Hepatocyte (in vitro differentiated cells): Measurements from ENCODE around the gene ZNF888. TPM values are rescaled to one million over a fixed set of nuclear protein-coding genes. Genes with fewer than 3 reads are reported as not detected.

Experiments used
- DNase-seq: peaks from one replicate; pipeline ENCODE4 v3.0.0-alpha.2; 2016; ENCODE audit warnings: low spot score
- H2AFZ ChIP-seq: fragments of 200-600 bp; sonication (generic); 2 replicates; pipeline ENCODE4 v1.6.0; 2016; ENCODE audit warnings: antibody characterized with exemption, mild to moderate bottlenecking
- H3K27ac ChIP-seq: fragments of 200-600 bp; sonication (generic); 2 replicates; pipeline ENCODE4 v1.5.1; 2016; ENCODE audit warnings: mild to moderate bottlenecking
- H3K27me3 ChIP-seq: fragments of 200-600 bp; sonication (generic); 2 replicates; pipeline ENCODE4 v1.6.1; 2016
- H3K36me3 ChIP-seq: fragments of 200-600 bp; sonication (generic); replicated peaks from 2 replicates; pipeline ENCODE4 v1.5.1; 2016; ENCODE audit warnings: low read depth; ENCODE audit not compliant: insufficient read depth
- H3K4me1 ChIP-seq: fragments of 200-600 bp; sonication (generic); 2 replicates; pipeline ENCODE4 v1.5.1; 2016; ENCODE audit warnings: mild to moderate bottlenecking, moderate library complexity; ENCODE audit not compliant: insufficient read depth
- H3K4me2 ChIP-seq: fragments of 200-600 bp; sonication (generic); 2 replicates; pipeline ENCODE4 v1.6.0; 2016
- H3K4me3 ChIP-seq: fragments of 200-600 bp; sonication (generic); 2 replicates; pipeline ENCODE4 v1.5.1; 2016; ENCODE audit warnings: mild to moderate bottlenecking
- H3K79me2 ChIP-seq: fragments of 200-600 bp; sonication (generic); 2 replicates; pipeline ENCODE4 v1.6.0; 2017; ENCODE audit warnings: mild to moderate bottlenecking
- H3K9me2 ChIP-seq: fragments of 200-600 bp; sonication (generic); replicated peaks from 2 replicates; pipeline ENCODE4 v1.6.0; 2017; ENCODE audit warnings: mild to moderate bottlenecking; ENCODE audit not compliant: insufficient read depth
- H3K9me3 ChIP-seq: fragments of 200-600 bp; sonication (generic); 2 replicates; pipeline ENCODE4 v1.5.1; 2016; ENCODE audit warnings: low read depth, mild to moderate bottlenecking
- H4K20me1 ChIP-seq: fragments of 200-600 bp; sonication (generic); 2 replicates; pipeline ENCODE4 v1.6.0; 2016; ENCODE audit warnings: mild to moderate bottlenecking; ENCODE audit not compliant: insufficient read depth, poor library complexity, severe bottlenecking
- EZH2 ChIP-seq: fragments of 200-600 bp; sonication (generic); IDR thresholded peaks from 2 replicates; pipeline ENCODE4 v1.6.1; 2016; ENCODE audit warnings: antibody characterized with exemption, mild to moderate bottlenecking, borderline replicate concordance
- EZH2phosphoT487 ChIP-seq: fragments of 200-600 bp; sonication (generic); IDR thresholded peaks from one replicate; pipeline ENCODE4 v1.6.1; 2018; ENCODE audit warnings: antibody characterized with exemption, mild to moderate bottlenecking, low read depth, moderate library complexity; ENCODE audit not compliant: unreplicated experiment, severe bottlenecking
- WGBS: methylation state at CpG from one replicate; pipeline ENCODE4 v1.1.6; 2016; ENCODE audit warnings: low lambda C conversion rate; ENCODE audit errors: missing lambda C conversion rate; 5-methylcytosine and 5-hydroxymethylcytosine counted together
- polyA plus RNA-seq: library from polyadenylated mRNA; unstranded; fragments of >200 nt; fragmentation: Nextera tagmentation; extraction: Ambion mirVana; gene quantifications from 2 replicates; pipeline ENCODE4 v1.2.1, GENCODE V29; 2016
- total RNA-seq: library from RNA; depleted of rRNA; stranded (reverse); fragments of >200 nt; gene quantifications from 2 replicates; pipeline ENCODE4 v1.2.3, GENCODE V29; 2014
- TF ChIP-seq, protein P1 (sequence below): fragments of 200-600 bp; sonication (generic); IDR thresholded peaks from 2 replicates; pipeline ENCODE4 v1.5.1; 2016; ENCODE audit warnings: antibody characterized with exemption, mild to moderate bottlenecking; ENCODE audit not compliant: poor library complexity

Gene ZNF888
- total RNA-seq (5.5 and 9.3 TPM in 2 replicates), polyA plus RNA-seq (1.2 and 4.8 TPM in 2 replicates)

DNA sequence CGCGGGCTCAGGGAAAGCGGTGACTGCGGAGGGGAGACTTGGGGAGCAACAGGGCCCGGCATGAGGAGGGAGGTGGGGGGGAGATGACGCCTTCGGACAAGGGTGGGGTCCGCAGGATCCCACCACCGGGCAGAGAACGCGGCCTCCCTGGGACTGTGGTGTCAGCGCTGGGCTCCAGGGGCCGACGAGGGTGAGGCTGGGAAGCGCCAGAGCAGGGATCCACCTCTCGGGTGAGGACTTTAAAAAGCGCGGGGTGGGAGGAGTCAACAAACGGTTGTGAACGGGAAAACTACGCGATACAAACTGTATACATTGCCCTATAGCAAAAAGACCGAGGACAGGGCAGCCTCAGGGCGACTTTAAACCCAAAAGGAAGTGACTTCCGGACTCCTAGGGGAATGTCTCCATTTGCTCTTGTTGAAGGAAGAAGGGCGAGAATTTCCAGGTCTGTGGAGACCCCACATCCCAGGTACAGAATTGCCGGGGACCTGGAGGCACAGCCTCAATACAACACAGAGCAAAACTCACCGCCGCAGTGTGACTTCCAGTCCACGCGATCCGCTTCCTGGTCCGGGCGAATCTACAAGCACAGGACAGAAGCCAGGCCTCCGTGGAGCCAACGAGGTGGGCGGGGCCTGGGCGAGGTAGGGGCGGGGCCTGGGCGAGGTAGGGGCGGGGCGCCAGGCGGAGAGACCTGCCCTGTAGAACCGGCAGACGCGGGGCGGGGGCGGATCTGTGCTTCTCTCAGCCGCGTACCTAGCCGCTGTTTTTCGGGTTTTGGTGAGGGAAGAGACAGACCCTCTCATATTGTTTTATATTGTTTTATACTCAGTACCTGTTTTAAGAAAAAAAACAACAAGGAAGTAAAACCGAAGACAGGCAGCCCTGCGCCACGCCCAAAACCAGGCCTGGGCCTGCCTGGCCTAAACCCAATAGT, at the start of gene ZNF888:
Gene ZNF888, minus strand, starts transcription at position 588 of the 937 bp plus-strand sequence. CDS start 5,555 bp downstream, outside the sequence.
- Histone ChIP-seq H4K20me1 (no peaks in the 10 kb centered on the region), H3K9me3 (no peaks in the 10 kb centered on the region), H3K27me3 (no peaks in the 10 kb centered on the region), H3K4me3 (peak within 1 kb of the TSS; percentile 75), H3K4me2 (peak within 1 kb of the TSS; percentile 99), H3K9me2 (no peaks in the 10 kb centered on the region), H3K4me1 (peaks cover 12% of the 10 kb centered on the region), H2AFZ (peak within 1 kb of the TSS; percentile 95), H3K79me2 (peaks cover 12% of the 10 kb centered on the region), H3K36me3 (no peaks in the 10 kb centered on the region), H3K27ac (peak within 1 kb of the TSS; percentile 99)
- 4% methylated on average over 41 of the region's 55 CpGs for WGBS
- TF ChIP-seq EZH2phosphoT487, result no peak
- TF ChIP-seq, protein P1, sequence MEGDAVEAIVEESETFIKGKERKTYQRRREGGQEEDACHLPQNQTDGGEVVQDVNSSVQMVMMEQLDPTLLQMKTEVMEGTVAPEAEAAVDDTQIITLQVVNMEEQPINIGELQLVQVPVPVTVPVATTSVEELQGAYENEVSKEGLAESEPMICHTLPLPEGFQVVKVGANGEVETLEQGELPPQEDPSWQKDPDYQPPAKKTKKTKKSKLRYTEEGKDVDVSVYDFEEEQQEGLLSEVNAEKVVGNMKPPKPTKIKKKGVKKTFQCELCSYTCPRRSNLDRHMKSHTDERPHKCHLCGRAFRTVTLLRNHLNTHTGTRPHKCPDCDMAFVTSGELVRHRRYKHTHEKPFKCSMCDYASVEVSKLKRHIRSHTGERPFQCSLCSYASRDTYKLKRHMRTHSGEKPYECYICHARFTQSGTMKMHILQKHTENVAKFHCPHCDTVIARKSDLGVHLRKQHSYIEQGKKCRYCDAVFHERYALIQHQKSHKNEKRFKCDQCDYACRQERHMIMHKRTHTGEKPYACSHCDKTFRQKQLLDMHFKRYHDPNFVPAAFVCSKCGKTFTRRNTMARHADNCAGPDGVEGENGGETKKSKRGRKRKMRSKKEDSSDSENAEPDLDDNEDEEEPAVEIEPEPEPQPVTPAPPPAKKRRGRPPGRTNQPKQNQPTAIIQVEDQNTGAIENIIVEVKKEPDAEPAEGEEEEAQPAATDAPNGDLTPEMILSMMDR, result no peak
- no peak for TF ChIP-seq EZH2
- peak; percentile 96 for DNase-seq

DNA sequence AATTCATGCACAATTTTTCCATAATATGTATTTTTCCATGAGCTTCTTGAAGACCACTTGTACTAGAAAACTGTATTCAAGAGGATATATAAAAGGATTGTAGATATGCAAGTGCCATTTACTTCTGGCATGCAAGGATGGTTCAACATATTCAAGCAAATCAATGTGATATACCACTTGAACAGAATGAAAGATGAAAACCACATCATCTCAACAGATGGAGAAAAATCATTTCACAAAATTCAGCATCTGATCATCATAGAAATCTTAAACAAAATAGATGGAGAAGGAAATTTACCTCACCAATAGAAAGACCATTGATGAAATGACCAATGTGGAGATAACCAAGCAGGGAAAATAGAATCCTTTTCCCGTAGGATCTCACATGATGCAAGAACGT, 44.5 kb upstream of the ZNF888 start:
- peaks cover 20% of the 10 kb centered on the region for H3K9me3 ChIP-seq
- no peaks in the 10 kb centered on the region for H3K27me3 ChIP-seq
- H3K9me2 ChIP-seq, result no peaks in the 10 kb centered on the region
- peaks cover 5% of the 10 kb centered on the region for H3K4me1 ChIP-seq
- no peaks in the 10 kb centered on the region for H4K20me1 ChIP-seq
- no peak for DNase-seq
- H3K36me3 ChIP-seq, result no peaks in the 10 kb centered on the region
- H3K4me2 ChIP-seq, result no peak overlapping the region
- TF ChIP-seq EZH2 (no peak), EZH2phosphoT487 (no peak)
- TF ChIP-seq, protein P1, result no peak
- H2AFZ ChIP-seq, result no peak overlapping the region
- H3K27ac ChIP-seq, result no peak overlapping the region
- WGBS, result 96% methylated on average over 2 of the region's 2 CpGs
- H3K4me3 ChIP-seq, result no peak overlapping the region
- H3K79me2 ChIP-seq, result no peaks in the 10 kb centered on the region

DNA sequence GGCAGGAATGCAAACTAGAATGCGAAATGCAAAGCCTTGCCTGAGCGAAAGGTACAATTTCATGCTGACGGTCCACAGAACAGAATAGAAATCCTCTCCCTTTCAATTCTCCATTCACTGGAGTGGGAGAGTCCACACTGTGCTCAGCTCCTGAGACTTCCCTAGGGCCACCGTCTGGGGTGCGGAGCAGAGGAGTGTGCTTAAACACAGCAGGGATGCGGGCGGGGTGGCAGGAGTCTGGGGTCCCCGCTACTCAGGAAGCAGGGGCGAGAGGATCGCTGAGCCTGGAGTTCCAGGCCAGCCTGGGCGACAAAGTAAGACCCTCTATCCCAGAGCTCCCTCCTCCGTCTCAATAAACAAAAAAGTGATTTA, 40.0 kb upstream of the ZNF888 start:
- Histone ChIP-seq H3K36me3 (no peaks in the 10 kb centered on the region), H3K9me3 (peaks cover 9% of the 10 kb centered on the region), H3K27me3 (no peaks in the 10 kb centered on the region), H2AFZ (peak overlapping the region; percentile 88), H3K4me1 (peaks cover 5% of the 10 kb centered on the region), H3K4me3 (peak overlapping the region; percentile 49), H4K20me1 (no peaks in the 10 kb centered on the region), H3K27ac (peak overlapping the region; percentile 84), H3K79me2 (peaks cover 37% of the 10 kb centered on the region), H3K4me2 (peak overlapping the region; percentile 94), H3K9me2 (no peaks in the 10 kb centered on the region)
- under 1% methylated on average over 12 of the region's 12 CpGs for WGBS
- DNase-seq, result peak; percentile 44
- TF ChIP-seq, protein P1, result peak; percentile 14
- TF ChIP-seq EZH2, result no peak
